CD4-positive, alpha-beta T cell (primary cell): ENCODE measurements around the gene OR51T1. TPM values are rescaled to one million over a fixed set of nuclear protein-coding genes. Genes with fewer than 3 reads are reported as not detected.

Source experiments
- ATAC-seq: fragments of 200-7000 bp; cut with Tn5 transposase; one replicate; pipeline ENCODE4 v1.10.0; 2022; ENCODE audit warnings: mild to moderate bottlenecking; ENCODE audit not compliant: poor library complexity
- CTCF ChIA-PET: fragments of 350-600 bp; sonication (Branson Sonifier 250); formaldehyde crosslinking; loops from one replicate; lab custom pipeline; 2021; ENCODE audit warnings: antibody characterized with exemption, inconsistent platforms; lab: Charles Lee
- POLR2A ChIA-PET: fragments of 350-600 bp; sonication (Branson Sonifier 250); formaldehyde crosslinking; loops from one replicate; lab custom pipeline; 2021; ENCODE audit warnings: antibody characterized with exemption, inconsistent platforms; lab: Charles Lee
- DNase-seq, 14 experiments: peaks; one replicate each; pipeline ENCODE4 v3.0.0-alpha.2; 2013 to 2020; ENCODE audit warnings: mixed read lengths in 2 of 14
- H3K27ac ChIP-seq, 2 donors: one replicate each; pipeline versions ENCODE4 v1.5.1 to v1.7.0; 2013; ENCODE audit warnings: low read length in 2 of 2, low read depth in 1 of 2, mild to moderate bottlenecking in 1 of 2
- H3K27me3 ChIP-seq, 2 experiments: 1 replicate in 1 of 2; 2 replicates in 1 of 2; pipeline versions ENCODE4 v1.6.1 to v1.7.0; 2013; ENCODE audit warnings: low read length in 2 of 2, control low read depth in 1 of 2, mild to moderate bottlenecking in 1 of 2, moderate library complexity in 1 of 2; ENCODE audit not compliant: insufficient read depth in 2 of 2, control insufficient read depth in 1 of 2
- H3K36me3 ChIP-seq: one replicate; pipeline ENCODE4 v1.6.1; 2013; ENCODE audit warnings: low read length, control low read depth; ENCODE audit not compliant: insufficient read depth
- H3K4me1 ChIP-seq: one replicate; pipeline ENCODE4 v1.6.1; 2013; ENCODE audit warnings: low read length, control low read depth; ENCODE audit not compliant: insufficient read depth
- H3K4me3 ChIP-seq: one replicate; pipeline ENCODE4 v1.5.1; 2013; ENCODE audit warnings: mild to moderate bottlenecking, low read length, moderate library complexity
- H3K9me3 ChIP-seq, 2 experiments: 1 replicate in 1 of 2; 2 replicates in 1 of 2; pipeline versions ENCODE4 v1.6.1 to v1.7.0; 2013; ENCODE audit warnings: low read length in 2 of 2, mild to moderate bottlenecking in 2 of 2, control low read depth in 1 of 2, moderate library complexity in 1 of 2; ENCODE audit not compliant: control insufficient read depth in 1 of 2, insufficient read depth in 1 of 2
- H3K27ac Mint-ChIP-seq: one replicate; pipeline ENCODE4 v1.8.0; 2020; ENCODE audit warnings: mixed read lengths
- H3K27me3 Mint-ChIP-seq: one replicate; pipeline ENCODE4 v1.8.0; 2021; ENCODE audit warnings: mixed read lengths
- H3K36me3 Mint-ChIP-seq: one replicate; pipeline ENCODE4 v1.8.0; 2021; ENCODE audit warnings: low read depth, mixed read lengths
- H3K4me1 Mint-ChIP-seq: one replicate; pipeline ENCODE4 v1.8.0; 2021; ENCODE audit warnings: low read depth, mixed read lengths
- H3K4me3 Mint-ChIP-seq: one replicate; pipeline ENCODE4 v1.8.0; 2020; ENCODE audit warnings: mild to moderate bottlenecking, mixed read lengths
- H3K9me3 Mint-ChIP-seq: one replicate; pipeline ENCODE4 v1.8.0; 2020; ENCODE audit warnings: mixed read lengths
- intact Hi-C, 2 experiments: fragments of 100-400 bp; cut with DNase I in 1 of 2; cut with micrococcal nuclease in 1 of 2; formaldehyde crosslinking; loops; one replicate each; pipeline versions ENCODE4 v1.15.1 to v1.9.0; 2023 to 2025; cut with DNase I, micrococcal nuclease
- total RNA-seq, 174 experiments: library from RNA in 2 of 174; stranded (reverse) in 2 of 174; gene quantifications; one replicate each; pipeline ENCODE4 v1.2.3 and lab custom pipeline; 2021 to 2026
- TF ChIP-seq, protein P1 (sequence below): fragments of 200-600 bp; IDR thresholded peaks from one replicate; pipeline ENCODE4 v1.8.0; 2022; ENCODE audit warnings: antibody characterized with exemption, mild to moderate bottlenecking

OR51T1 gene
- total RNA-seq, 2 experiments from 2014 or later: not detected

DNA sequence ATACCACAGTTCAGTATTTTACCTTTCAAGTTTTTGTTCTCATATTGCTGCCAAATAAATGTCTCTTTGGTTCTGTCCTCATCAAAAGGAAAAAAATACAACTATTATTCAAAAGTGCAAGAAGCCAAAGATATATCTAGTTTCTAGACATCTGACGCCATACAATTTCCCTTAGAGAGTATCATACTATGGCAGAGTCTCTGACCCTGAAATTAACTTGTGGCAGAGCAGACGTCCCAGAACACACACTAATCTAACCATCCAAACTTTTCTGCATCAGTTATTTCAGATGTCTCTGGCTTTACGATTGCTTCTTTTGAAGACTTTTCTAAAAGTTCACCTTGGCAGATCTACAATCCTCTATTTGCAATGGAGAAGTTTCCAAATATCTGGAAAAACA, 2.7 kb downstream of the OR51T1 start:
- Histone ChIP-seq H3K27ac (no peak overlapping the region), H3K4me3 (no peak overlapping the region), H3K4me1 (no peaks in the 10 kb centered on the region), H3K36me3 (no peaks in the 10 kb centered on the region), H3K9me3 (no peaks in the 10 kb centered on the region), H3K27me3 (no peaks in the 10 kb centered on the region)
- Mint-ChIP-seq H3K9me3 (no peaks in the 10 kb centered on the region), H3K4me1 (no peaks in the 10 kb centered on the region), H3K4me3 (no peak overlapping the region), H3K36me3 (no peaks in the 10 kb centered on the region), H3K27ac (no peak overlapping the region), H3K27me3 (peaks cover 4% of the 10 kb centered on the region)
- DNase-seq: no peak
- no peak for ATAC-seq
- TF ChIP-seq, protein P1, sequence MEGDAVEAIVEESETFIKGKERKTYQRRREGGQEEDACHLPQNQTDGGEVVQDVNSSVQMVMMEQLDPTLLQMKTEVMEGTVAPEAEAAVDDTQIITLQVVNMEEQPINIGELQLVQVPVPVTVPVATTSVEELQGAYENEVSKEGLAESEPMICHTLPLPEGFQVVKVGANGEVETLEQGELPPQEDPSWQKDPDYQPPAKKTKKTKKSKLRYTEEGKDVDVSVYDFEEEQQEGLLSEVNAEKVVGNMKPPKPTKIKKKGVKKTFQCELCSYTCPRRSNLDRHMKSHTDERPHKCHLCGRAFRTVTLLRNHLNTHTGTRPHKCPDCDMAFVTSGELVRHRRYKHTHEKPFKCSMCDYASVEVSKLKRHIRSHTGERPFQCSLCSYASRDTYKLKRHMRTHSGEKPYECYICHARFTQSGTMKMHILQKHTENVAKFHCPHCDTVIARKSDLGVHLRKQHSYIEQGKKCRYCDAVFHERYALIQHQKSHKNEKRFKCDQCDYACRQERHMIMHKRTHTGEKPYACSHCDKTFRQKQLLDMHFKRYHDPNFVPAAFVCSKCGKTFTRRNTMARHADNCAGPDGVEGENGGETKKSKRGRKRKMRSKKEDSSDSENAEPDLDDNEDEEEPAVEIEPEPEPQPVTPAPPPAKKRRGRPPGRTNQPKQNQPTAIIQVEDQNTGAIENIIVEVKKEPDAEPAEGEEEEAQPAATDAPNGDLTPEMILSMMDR: no peak
- POLR2A ChIA-PET: no interaction called here
- CTCF ChIA-PET: no interaction called here
- intact Hi-C loops: no loop called here

DNA sequence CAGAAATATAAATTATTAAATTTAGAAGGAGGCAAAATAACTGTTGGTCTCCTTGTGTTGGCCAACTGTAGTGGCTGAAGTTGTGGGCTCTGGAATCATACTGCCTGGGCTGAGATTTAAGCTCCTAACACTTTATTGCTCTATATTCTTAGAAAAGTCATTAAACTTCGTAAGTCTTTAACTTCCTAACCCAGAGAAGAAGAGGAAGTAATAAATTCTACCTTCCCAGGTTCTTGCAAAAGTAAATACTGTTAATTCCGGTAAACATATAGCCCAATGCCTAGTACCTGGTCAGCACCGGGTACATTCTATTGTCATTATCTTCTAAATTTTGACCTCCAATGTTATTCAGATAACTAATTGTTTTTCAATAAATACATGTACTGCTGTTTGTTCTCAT, 4.5 kb downstream of the OR51T1 start:
- Histone ChIP-seq H3K27me3 (no peaks in the 10 kb centered on the region), H3K9me3 (no peaks in the 10 kb centered on the region), H3K27ac (no peak overlapping the region), H3K4me3 (no peak overlapping the region), H3K4me1 (no peaks in the 10 kb centered on the region), H3K36me3 (no peaks in the 10 kb centered on the region)
- Mint-ChIP-seq H3K4me1 (no peaks in the 10 kb centered on the region), H3K9me3 (no peaks in the 10 kb centered on the region), H3K27ac (no peak overlapping the region), H3K27me3 (no peaks in the 10 kb centered on the region), H3K4me3 (no peak overlapping the region), H3K36me3 (no peaks in the 10 kb centered on the region)
- DNase-seq: no peak
- ChIA-PET POLR2A (no interaction called here), CTCF (no interaction called here)
- ATAC-seq: no peak
- TF ChIP-seq, protein P1: no peak
- intact Hi-C loops: no loop called here

DNA sequence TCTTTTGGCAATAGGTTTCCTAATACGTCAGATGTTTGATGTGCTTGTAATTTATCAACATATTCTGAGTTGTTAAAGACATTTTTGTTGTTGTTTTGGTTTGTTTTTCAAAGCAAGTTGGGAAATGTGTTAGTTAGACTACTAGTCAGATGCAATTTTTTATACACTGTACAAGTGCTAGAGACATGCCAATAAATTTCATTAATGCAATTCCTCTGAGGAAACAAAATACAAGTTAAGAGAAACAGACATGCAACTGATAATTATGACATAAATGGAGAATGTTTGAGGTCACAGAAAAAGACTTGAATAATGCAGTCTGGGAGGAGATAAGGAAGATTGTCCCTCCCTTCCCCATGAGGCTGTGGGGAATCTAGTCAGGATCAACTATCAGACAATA, 5.9 kb downstream of the OR51T1 start:
- no peak for ATAC-seq
- intact Hi-C loops: no loop called here

More for the DNA sequence above, 5.9 kb downstream of the OR51T1 start:
- no peaks in the 10 kb centered on the region for H3K9me3 Mint-ChIP-seq
- no peak for DNase-seq
- ChIA-PET CTCF (no interaction called here), POLR2A (no interaction called here)
- Histone ChIP-seq H3K27ac (no peak overlapping the region), H3K27me3 (no peaks in the 10 kb centered on the region), H3K36me3 (no peaks in the 10 kb centered on the region), H3K9me3 (no peaks in the 10 kb centered on the region), H3K4me3 (no peak overlapping the region), H3K4me1 (no peaks in the 10 kb centered on the region)
- no peaks in the 10 kb centered on the region for H3K36me3 Mint-ChIP-seq
- no peaks in the 10 kb centered on the region for H3K27me3 Mint-ChIP-seq
- TF ChIP-seq, protein P1: no peak
- H3K4me1 Mint-ChIP-seq: no peaks in the 10 kb centered on the region
- no peak overlapping the region for H3K4me3 Mint-ChIP-seq
- H3K27ac Mint-ChIP-seq: no peak overlapping the region
